ENCODE measurements around the gene PRM1. TPM values are rescaled to one million over a fixed set of nuclear protein-coding genes. Genes with fewer than 3 reads are reported as not detected.

The PRM1 gene
- total RNA-seq, 1 experiment from 2014 or later = 0.48 TPM

DNA sequence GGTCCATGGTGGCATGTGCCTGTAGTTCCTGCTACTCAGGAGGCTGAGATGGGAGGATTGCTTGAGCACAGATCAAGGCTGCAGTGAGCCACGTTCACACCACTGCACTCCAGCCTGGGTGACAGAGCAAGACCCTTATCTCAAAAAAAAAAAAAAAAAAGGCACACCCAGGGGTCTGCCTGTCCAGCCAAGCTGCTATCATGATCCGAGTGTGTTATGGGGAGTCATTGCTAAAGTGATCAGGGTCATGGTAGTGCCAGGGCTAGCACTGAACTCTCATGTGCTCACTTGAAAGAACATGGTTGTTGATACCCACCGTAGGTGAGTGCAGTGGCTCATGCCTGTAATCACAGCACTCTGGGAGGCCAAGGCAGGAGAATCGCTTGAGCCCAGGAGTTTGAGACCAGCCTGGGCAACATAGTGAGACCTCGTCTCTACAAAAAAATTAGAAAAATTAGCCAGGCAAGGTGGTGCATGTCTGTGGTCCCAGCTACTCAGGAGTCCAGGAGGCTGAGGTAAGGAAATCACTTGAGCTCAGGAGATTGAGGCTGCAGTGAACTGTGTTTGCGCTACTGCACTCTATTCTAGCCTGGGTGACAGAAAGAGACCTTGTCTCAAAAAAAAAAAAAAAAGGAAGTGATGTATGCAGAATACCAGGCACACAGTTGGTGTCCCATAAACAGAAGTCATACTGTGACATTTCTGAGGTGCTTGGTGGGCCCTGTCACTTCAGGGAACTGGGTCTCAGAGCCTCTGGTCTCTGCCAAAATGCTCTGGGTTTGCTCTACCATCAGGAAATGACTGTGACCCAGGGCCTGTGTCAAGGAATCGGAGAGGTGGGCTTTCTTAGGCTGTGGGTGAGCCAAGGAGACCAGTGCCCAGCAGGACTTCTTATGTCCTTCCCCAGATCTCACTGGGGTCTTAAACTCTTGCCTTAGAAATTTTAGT, 2.2 kb downstream of the PRM1 start (continued):
- TF ChIP-seq ATF6 (CRISPR knock-in tag; IDR thresholded peaks at IDR 0.05) (no peak), EMX1 (CRISPR knock-in tag; IDR thresholded peaks at IDR 0.05) (no peak), ZNF317 (CRISPR knock-in tag; IDR thresholded peaks at IDR 0.05; ENCODE audit: borderline replicate concordance, low read depth) (no peak), TP53 (CRISPR knock-in tag; IDR thresholded peaks at IDR 0.05) (no peak)
- TF ChIP-seq, protein P1, sequence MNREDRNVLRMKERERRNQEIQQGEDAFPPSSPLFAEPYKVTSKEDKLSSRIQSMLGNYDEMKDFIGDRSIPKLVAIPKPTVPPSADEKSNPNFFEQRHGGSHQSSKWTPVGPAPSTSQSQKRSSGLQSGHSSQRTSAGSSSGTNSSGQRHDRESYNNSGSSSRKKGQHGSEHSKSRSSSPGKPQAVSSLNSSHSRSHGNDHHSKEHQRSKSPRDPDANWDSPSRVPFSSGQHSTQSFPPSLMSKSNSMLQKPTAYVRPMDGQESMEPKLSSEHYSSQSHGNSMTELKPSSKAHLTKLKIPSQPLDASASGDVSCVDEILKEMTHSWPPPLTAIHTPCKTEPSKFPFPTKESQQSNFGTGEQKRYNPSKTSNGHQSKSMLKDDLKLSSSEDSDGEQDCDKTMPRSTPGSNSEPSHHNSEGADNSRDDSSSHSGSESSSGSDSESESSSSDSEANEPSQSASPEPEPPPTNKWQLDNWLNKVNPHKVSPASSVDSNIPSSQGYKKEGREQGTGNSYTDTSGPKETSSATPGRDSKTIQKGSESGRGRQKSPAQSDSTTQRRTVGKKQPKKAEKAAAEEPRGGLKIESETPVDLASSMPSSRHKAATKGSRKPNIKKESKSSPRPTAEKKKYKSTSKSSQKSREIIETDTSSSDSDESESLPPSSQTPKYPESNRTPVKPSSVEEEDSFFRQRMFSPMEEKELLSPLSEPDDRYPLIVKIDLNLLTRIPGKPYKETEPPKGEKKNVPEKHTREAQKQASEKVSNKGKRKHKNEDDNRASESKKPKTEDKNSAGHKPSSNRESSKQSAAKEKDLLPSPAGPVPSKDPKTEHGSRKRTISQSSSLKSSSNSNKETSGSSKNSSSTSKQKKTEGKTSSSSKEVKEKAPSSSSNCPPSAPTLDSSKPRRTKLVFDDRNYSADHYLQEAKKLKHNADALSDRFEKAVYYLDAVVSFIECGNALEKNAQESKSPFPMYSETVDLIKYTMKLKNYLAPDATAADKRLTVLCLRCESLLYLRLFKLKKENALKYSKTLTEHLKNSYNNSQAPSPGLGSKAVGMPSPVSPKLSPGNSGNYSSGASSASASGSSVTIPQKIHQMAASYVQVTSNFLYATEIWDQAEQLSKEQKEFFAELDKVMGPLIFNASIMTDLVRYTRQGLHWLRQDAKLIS (CRISPR knock-in tag; IDR thresholded peaks at IDR 0.05; ENCODE audit: borderline replicate concordance) = no peak
- TF ChIP-seq, protein P2, sequence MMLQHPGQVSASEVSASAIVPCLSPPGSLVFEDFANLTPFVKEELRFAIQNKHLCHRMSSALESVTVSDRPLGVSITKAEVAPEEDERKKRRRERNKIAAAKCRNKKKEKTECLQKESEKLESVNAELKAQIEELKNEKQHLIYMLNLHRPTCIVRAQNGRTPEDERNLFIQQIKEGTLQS (CRISPR knock-in tag; conservative IDR thresholded peaks at IDR 0.05) = no peak

- H3K4me1 Mint-ChIP-seq = peaks cover 14% of the 10 kb centered on the region
- CTCF ChIA-PET = interaction anchor here (3.5 kb wide), 1 partner anchor 21 kb away, joined by 14 read pairs; the partner anchor contains the start of gene SOCS1
- POLR2A ChIA-PET = no interaction called here
- TF ChIP-seq NR1H2 (CRISPR knock-in tag; IDR thresholded peaks at IDR 0.05) = no peak
- TF ChIP-seq SMAD3 (CRISPR knock-in tag; IDR thresholded peaks at IDR 0.05; ENCODE audit: borderline replicate concordance) = no peak
- no peak for TF ChIP-seq ATF6 (CRISPR knock-in tag; IDR thresholded peaks at IDR 0.05)
- TF ChIP-seq, protein P3, sequence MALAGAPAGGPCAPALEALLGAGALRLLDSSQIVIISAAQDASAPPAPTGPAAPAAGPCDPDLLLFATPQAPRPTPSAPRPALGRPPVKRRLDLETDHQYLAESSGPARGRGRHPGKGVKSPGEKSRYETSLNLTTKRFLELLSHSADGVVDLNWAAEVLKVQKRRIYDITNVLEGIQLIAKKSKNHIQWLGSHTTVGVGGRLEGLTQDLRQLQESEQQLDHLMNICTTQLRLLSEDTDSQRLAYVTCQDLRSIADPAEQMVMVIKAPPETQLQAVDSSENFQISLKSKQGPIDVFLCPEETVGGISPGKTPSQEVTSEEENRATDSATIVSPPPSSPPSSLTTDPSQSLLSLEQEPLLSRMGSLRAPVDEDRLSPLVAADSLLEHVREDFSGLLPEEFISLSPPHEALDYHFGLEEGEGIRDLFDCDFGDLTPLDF (CRISPR knock-in tag; IDR thresholded peaks at IDR 0.05) = no peak
- no peak for TF ChIP-seq ZNF121 (CRISPR knock-in tag; IDR thresholded peaks at IDR 0.05)
- TF ChIP-seq OVOL2 (CRISPR knock-in tag; IDR thresholded peaks at IDR 0.05; ENCODE audit: borderline replicate concordance) = no peak
- no peak for TF ChIP-seq TEAD4 (CRISPR knock-in tag; IDR thresholded peaks at IDR 0.05)
- no peak for TF ChIP-seq ATF1 (CRISPR knock-in tag; IDR thresholded peaks at IDR 0.05)
- TF ChIP-seq ZBTB21 (CRISPR knock-in tag; IDR thresholded peaks at IDR 0.05; ENCODE audit: borderline replicate concordance) = no peak
- TF ChIP-seq TP53 (CRISPR knock-in tag; IDR thresholded peaks at IDR 0.05) = no peak
- no peak for TF ChIP-seq NFYB (CRISPR knock-in tag; conservative IDR thresholded peaks at IDR 0.05; ENCODE audit: low read depth)
- TF ChIP-seq IRF2 (CRISPR knock-in tag; IDR thresholded peaks at IDR 0.05; ENCODE audit: borderline replicate concordance, low read depth) = no peak
- H3K27ac Mint-ChIP-seq = no peak overlapping the region
- H3K36me3 Mint-ChIP-seq = no peaks in the 10 kb centered on the region
- ATAC-seq (no peak), DNase-seq (ENCODE audit: low spot score) (no peak)
- H3K9me3 Mint-ChIP-seq = peaks cover 8% of the 10 kb centered on the region
- H3K27me3 Mint-ChIP-seq (ENCODE audit: low read depth) = no peaks in the 10 kb centered on the region; the same call in 1 of the 2 replicates
- H3K4me3 Mint-ChIP-seq = no peak overlapping the region
These were observed 3.4 kb downstream of the PRM1 start for GRCh38 chr16:11277607-11278337.

All from WTC11 (cell line).